Measurements from ENCODE around the gene MTHFS. TPM values are rescaled to one million over a fixed set of nuclear protein-coding genes. Genes with fewer than 3 reads are reported as not detected.
A peak's percentile ranks its signal among the peaks of the same experiment; 100 is the strongest.

Gene MTHFS
- total RNA-seq = 17.5 and 21.6 TPM in 2 replicates
- polyA plus RNA-seq = 9.5 and 18.8 TPM in 2 replicates
- polyA plus RNA-seq (2012) = 11.0 and 18.4 TPM in 2 replicates
- not detected in 2 replicates for polyA minus RNA-seq (ENCODE audit: low replicate concordance)

DNA sequence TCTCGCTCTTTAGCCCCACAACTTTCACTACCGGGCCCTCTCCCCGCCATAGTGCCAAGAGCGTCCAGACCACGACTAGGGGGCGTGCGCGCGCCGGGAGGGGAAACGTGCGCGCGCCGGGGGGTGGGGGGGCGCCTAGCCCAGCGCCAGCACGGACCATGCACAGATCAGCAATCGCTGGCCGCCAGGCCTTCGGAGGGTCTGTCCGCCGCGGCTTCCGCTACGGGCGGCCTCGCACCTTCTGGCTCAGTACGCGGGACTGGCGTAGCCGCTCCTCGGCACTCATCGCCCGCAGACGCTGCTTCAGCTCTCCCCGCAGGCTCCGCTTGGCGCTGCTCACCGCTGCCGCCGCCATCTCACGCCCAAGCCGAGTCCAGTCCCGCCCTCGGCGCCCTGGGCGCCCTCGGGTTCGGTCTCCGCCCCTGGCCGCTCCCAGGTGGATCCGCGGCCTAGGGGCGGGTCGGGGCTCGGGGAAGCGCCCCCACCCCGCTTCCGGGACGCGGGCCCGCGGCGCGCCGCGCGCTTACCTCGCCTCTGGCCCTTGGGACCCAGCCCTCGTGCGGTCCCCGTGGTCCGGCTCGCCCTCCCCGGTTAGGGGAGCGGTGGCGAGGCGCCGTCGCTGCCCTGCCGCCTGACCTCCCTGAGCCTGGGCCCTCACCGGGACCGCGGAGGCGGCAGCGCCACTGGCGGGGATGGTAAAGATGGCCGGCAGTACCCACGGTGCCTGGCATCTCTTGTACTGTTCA, at the start of gene MTHFS:
Gene MTHFS, minus strand, starts transcription at position 381 of the 746 bp plus-strand sequence. Its CDS starts 26 bp downstream, at position 355.
- no peaks in the 10 kb centered on the region for H3K36me3 ChIP-seq (ENCODE audit: control insufficient read depth, insufficient read depth, low read length)
- H3K4me3 ChIP-seq (replicated peaks in 1 of 4; ENCODE audit: control extremely low read depth in 1 of 4, insufficient read depth in 1 of 4, low read depth in 3 of 4, low read length in 4 of 4) = peak within 1 kb of the TSS; percentile 62 to 72 (median 68)
- H3K27ac ChIP-seq (ENCODE audit: insufficient read depth, low read length) = peak within 1 kb of the TSS; percentile 85
- H3K27me3 ChIP-seq (ENCODE audit: control insufficient read depth, insufficient read depth, low read length) = no peaks in the 10 kb centered on the region
- peak; percentile 67 to 74 for DNase-seq (ENCODE audit: low read depth in 2 of 2)
- peak within 1 kb of the TSS; percentile 87 for H3K9ac ChIP-seq (ENCODE audit: insufficient read depth, low read length)
- H4K20me1 ChIP-seq (ENCODE audit: control insufficient read depth, extremely low read depth, insufficient read depth, low read length) = no peaks in the 10 kb centered on the region
- H3K79me2 ChIP-seq (ENCODE audit: control insufficient read depth, insufficient read depth, low read length) = no peaks in the 10 kb centered on the region
- TF ChIP-seq EZH2 (IDR thresholded peaks at IDR 0.05; ENCODE audit: low read length, missing control alignments) = no peak
- TF ChIP-seq, protein P1, sequence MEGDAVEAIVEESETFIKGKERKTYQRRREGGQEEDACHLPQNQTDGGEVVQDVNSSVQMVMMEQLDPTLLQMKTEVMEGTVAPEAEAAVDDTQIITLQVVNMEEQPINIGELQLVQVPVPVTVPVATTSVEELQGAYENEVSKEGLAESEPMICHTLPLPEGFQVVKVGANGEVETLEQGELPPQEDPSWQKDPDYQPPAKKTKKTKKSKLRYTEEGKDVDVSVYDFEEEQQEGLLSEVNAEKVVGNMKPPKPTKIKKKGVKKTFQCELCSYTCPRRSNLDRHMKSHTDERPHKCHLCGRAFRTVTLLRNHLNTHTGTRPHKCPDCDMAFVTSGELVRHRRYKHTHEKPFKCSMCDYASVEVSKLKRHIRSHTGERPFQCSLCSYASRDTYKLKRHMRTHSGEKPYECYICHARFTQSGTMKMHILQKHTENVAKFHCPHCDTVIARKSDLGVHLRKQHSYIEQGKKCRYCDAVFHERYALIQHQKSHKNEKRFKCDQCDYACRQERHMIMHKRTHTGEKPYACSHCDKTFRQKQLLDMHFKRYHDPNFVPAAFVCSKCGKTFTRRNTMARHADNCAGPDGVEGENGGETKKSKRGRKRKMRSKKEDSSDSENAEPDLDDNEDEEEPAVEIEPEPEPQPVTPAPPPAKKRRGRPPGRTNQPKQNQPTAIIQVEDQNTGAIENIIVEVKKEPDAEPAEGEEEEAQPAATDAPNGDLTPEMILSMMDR (conservative IDR thresholded peaks at IDR 0.05 in 1 of 2, IDR thresholded peaks at IDR 0.05 in 1 of 2; ENCODE audit: low read depth in 1 of 2, low read length in 2 of 2) = peak; percentile 37 to 46
- peaks cover 10% of the 10 kb centered on the region for H3K4me1 ChIP-seq (ENCODE audit: control insufficient read depth, extremely low read depth, insufficient read depth, low read length)
- H3K9me3 ChIP-seq (ENCODE audit: control insufficient read depth, insufficient read depth, low read depth, low read length) = no peaks in the 10 kb centered on the region
- peak within 1 kb of the TSS; percentile 89 for H3K4me2 ChIP-seq (ENCODE audit: extremely low read depth, insufficient read depth, low read length)
- H2AFZ ChIP-seq (ENCODE audit: low read length) = peak within 1 kb of the TSS; percentile 95

- Histone ChIP-seq H3K36me3 (ENCODE audit: control insufficient read depth, insufficient read depth, low read length) (no peaks in the 10 kb centered on the region), H3K27ac (ENCODE audit: insufficient read depth, low read length) (no peak overlapping the region), H4K20me1 (ENCODE audit: control insufficient read depth, extremely low read depth, insufficient read depth, low read length) (no peaks in the 10 kb centered on the region), H3K9ac (ENCODE audit: insufficient read depth, low read length) (no peak overlapping the region), H3K9me3 (ENCODE audit: control insufficient read depth, insufficient read depth, low read depth, low read length) (no peaks in the 10 kb centered on the region), H3K4me3 (replicated peaks in 1 of 4; ENCODE audit: control extremely low read depth in 1 of 4, insufficient read depth in 1 of 4, low read depth in 3 of 4, low read length in 4 of 4) (no peak overlapping the region), H3K79me2 (ENCODE audit: control insufficient read depth, insufficient read depth, low read length) (no peaks in the 10 kb centered on the region), H3K4me2 (ENCODE audit: extremely low read depth, insufficient read depth, low read length) (no peak overlapping the region), H3K27me3 (ENCODE audit: control insufficient read depth, insufficient read depth, low read length) (no peaks in the 10 kb centered on the region), H2AFZ (ENCODE audit: low read length) (no peak overlapping the region), H3K4me1 (ENCODE audit: control insufficient read depth, extremely low read depth, insufficient read depth, low read length) (peaks cover 3% of the 10 kb centered on the region)
- no peak for TF ChIP-seq EZH2 (IDR thresholded peaks at IDR 0.05; ENCODE audit: low read length, missing control alignments)
- TF ChIP-seq, protein P1 (conservative IDR thresholded peaks at IDR 0.05 in 1 of 2, IDR thresholded peaks at IDR 0.05 in 1 of 2; ENCODE audit: low read depth in 1 of 2, low read length in 2 of 2) = no peak
- no peak for DNase-seq (ENCODE audit: low read depth in 2 of 2)
Measured at GRCh38 chr15:79944622-79945021, 47.8 kb upstream of the MTHFS start.

DNA sequence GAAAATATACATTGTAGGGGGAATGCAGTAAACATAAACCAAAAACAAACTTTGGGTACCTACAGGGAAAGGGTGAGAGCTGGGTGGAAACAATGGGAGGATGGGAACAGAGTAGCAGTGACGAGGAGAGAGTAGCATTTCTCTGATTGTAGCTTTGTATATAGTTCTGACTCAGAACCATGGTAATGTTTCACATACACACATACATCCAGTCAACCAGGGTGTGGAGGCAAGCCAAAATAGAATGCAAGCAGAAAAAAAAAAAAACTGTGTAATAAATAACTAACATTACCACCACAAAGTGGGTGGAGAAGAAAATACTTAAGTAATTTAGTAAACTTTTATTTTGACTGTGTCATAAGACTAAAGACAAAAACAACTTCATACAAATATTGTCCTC, 47.0 kb upstream of the MTHFS start:
- Histone ChIP-seq H3K36me3 (ENCODE audit: control insufficient read depth, insufficient read depth, low read length) (no peaks in the 10 kb centered on the region), H3K9ac (ENCODE audit: insufficient read depth, low read length) (no peak overlapping the region), H4K20me1 (ENCODE audit: control insufficient read depth, extremely low read depth, insufficient read depth, low read length) (no peaks in the 10 kb centered on the region), H3K9me3 (ENCODE audit: control insufficient read depth, insufficient read depth, low read depth, low read length) (no peaks in the 10 kb centered on the region), H3K27ac (ENCODE audit: insufficient read depth, low read length) (peak overlapping the region; percentile 53), H3K4me1 (ENCODE audit: control insufficient read depth, extremely low read depth, insufficient read depth, low read length) (peaks cover 3% of the 10 kb centered on the region), H3K27me3 (ENCODE audit: control insufficient read depth, insufficient read depth, low read length) (no peaks in the 10 kb centered on the region), H2AFZ (ENCODE audit: low read length) (no peak overlapping the region), H3K4me3 (replicated peaks in 1 of 4; ENCODE audit: control extremely low read depth in 1 of 4, insufficient read depth in 1 of 4, low read depth in 3 of 4, low read length in 4 of 4) (no peak overlapping the region), H3K4me2 (ENCODE audit: extremely low read depth, insufficient read depth, low read length) (peak overlapping the region; percentile 19), H3K79me2 (ENCODE audit: control insufficient read depth, insufficient read depth, low read length) (no peaks in the 10 kb centered on the region)
- DNase-seq (ENCODE audit: low read depth in 2 of 2) = peak; percentile 43 to 85
- TF ChIP-seq, protein P1 (conservative IDR thresholded peaks at IDR 0.05 in 1 of 2, IDR thresholded peaks at IDR 0.05 in 1 of 2; ENCODE audit: low read depth in 1 of 2, low read length in 2 of 2) = no peak
- TF ChIP-seq EZH2 (IDR thresholded peaks at IDR 0.05; ENCODE audit: low read length, missing control alignments) = no peak
